GM04503 (cell line): Measurements from ENCODE around the gene THOC2.
A peak's percentile ranks its signal among the peaks of the same experiment; 100 is the strongest.
"Not testable (repeated sequence)": the region's sequence is repeated elsewhere in the genome, so short reads cannot be mapped to it uniquely, and the experiment has no call there.

ENCODE experiments used
- DNase-seq: peaks from one replicate; pipeline ENCODE4 v3.0.0-alpha.2; 2012; ENCODE audit warnings: low read depth

The THOC2 gene, protein sequence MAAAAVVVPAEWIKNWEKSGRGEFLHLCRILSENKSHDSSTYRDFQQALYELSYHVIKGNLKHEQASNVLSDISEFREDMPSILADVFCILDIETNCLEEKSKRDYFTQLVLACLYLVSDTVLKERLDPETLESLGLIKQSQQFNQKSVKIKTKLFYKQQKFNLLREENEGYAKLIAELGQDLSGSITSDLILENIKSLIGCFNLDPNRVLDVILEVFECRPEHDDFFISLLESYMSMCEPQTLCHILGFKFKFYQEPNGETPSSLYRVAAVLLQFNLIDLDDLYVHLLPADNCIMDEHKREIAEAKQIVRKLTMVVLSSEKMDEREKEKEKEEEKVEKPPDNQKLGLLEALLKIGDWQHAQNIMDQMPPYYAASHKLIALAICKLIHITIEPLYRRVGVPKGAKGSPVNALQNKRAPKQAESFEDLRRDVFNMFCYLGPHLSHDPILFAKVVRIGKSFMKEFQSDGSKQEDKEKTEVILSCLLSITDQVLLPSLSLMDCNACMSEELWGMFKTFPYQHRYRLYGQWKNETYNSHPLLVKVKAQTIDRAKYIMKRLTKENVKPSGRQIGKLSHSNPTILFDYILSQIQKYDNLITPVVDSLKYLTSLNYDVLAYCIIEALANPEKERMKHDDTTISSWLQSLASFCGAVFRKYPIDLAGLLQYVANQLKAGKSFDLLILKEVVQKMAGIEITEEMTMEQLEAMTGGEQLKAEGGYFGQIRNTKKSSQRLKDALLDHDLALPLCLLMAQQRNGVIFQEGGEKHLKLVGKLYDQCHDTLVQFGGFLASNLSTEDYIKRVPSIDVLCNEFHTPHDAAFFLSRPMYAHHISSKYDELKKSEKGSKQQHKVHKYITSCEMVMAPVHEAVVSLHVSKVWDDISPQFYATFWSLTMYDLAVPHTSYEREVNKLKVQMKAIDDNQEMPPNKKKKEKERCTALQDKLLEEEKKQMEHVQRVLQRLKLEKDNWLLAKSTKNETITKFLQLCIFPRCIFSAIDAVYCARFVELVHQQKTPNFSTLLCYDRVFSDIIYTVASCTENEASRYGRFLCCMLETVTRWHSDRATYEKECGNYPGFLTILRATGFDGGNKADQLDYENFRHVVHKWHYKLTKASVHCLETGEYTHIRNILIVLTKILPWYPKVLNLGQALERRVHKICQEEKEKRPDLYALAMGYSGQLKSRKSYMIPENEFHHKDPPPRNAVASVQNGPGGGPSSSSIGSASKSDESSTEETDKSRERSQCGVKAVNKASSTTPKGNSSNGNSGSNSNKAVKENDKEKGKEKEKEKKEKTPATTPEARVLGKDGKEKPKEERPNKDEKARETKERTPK (N-terminal part only)

DNA sequence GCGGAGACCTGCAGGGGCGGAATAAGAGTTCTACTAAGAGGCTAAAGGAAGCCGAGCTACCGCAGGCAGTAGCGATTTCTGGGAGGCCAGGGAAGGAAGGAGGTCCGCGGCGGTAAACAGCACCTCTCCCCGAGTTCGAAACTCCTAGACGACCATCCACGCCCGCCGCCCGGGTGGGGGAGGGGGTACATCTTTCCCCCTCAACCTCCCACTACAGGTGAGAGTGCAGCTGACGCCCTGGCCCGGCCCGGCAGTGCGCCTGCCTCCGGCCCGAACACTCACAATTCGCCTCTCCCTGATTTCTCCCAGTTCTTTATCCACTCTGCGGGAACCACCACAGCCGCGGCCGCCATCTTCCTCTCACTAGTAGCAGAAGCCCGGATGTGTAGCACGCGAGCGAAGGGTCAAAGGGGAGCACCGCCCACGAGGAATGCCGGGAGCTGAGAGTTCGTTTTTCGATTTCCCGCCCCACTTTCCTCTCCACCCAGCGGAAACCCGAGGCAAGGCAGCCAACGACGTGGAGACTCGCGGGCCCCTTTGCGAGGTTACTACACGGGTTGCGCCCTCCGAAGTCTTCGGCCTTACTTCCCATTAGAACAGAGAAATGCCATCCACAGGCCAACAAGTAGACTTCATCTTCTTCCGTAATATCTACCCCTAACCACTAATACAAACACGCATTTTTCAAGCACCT lies at the start of gene THOC2:
Gene THOC2 (minus strand): TSS at position 383 of the 694 bp plus-strand sequence. CDS start 30 bp downstream, at position 353.
- DNase-seq: peak; percentile 43

- not testable (repeated sequence) for DNase-seq
Observed at GRCh38 chrX:123781786-123782185, 48.9 kb upstream of the THOC2 start.

GRCh38 chrX:123779908-123780396 lies 47.1 kb upstream of the THOC2 start:
- DNase-seq: no peak

- DNase-seq: no peak
Observed at GRCh38 chrX:123773258-123773988, 40.6 kb upstream of the THOC2 start.

- DNase-seq: no peak
Observed at GRCh38 chrX:123771449-123772064, 38.7 kb upstream of the THOC2 start.

DNA sequence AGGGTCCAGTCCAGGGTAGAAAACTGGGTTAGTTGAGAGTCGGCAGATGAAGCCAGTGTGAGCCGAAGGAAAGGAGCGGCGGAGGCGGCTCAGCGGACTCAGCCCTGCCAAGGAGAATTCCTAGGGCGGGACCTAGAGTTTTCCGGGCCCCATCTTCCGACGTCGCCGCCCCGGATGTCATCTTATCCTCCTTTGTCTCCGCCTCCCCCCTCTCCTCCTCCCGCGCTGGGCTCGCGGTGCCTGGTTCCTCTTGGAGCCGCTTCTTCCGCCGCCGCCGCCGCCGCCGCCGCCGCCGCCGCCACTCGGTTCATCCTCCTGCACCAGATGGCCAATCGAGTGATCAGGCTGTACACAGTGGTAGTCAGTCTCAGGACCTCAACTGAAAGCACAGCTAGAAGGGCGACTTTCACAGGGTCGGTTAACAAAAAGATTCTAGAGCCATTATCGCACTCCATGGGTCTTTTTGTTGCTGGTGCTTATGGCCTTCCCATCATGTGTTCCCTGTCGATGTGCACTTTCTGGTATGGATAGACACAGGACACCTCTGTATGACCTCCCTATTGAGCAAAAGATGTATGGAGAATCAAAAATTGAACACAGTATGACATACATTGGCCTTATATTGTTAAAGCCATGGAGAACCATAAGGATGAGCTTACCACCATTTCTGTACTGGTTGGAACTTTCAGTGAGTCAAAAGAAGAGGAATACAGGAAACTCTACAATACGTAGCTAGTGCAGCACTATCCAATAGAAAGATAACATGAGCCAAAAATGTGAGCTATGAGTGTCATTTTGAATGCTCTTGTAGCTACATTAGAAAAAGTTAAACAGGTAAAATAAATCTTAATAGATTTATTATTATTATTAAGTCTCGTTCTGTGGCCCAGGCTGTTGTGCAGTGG lies 32.4 kb upstream of the THOC2 start:
- no peak for DNase-seq

DNA sequence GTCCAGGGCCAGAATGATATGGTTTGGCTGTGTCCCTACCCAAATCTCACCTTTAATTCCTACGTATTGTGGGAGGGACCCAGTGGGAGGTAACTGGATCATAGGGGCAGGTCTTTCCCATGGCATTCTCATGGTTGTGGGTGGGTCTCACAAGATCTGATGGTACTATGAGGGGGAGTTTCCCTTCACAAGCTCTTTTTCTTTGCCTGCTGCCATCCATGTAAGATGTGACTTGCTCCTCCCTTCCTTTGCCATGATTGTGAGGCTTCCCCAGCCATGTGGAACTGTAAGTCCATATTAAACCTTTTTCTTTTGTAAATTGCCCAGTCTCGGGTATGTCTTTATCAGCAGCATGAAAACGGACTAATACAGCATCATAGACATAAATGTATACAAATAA lies 27.0 kb upstream of the THOC2 start:
- DNase-seq: not testable (repeated sequence)

GRCh38 chrX:123757794-123758193 lies 24.9 kb upstream of the THOC2 start:
- DNase-seq: not testable (repeated sequence)

- DNase-seq: no peak
Observed at GRCh38 chrX:123756320-123756719, 23.5 kb upstream of the THOC2 start.

DNA sequence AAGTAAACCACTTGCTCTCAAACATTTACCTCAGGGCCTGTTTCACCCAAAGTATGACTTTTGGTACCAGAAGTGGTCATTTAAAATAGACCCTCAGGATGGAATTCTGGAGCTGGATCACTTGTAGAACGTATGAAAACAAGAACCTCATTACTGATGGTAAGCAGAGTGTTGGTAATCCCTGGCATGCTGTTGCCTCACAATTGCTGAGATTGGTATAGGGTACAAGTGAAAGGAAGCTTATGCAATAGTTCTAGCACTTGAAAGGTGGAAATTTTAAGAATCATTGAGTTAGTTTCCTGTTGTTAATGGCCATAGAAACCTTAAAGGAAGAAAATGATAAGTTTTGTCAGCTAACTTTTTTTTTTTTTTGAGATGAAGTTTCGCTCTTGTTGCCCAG lies 22.3 kb upstream of the THOC2 start:
- no peak for DNase-seq

GRCh38 chrX:123753656-123754350 lies 21.0 kb upstream of the THOC2 start:
- DNase-seq: no peak

- DNase-seq: no peak
Observed at GRCh38 chrX:123749643-123750042, 16.8 kb upstream of the THOC2 start.

- DNase-seq: no peak
Observed at GRCh38 chrX:123745511-123745910, 12.7 kb upstream of the THOC2 start.

DNA sequence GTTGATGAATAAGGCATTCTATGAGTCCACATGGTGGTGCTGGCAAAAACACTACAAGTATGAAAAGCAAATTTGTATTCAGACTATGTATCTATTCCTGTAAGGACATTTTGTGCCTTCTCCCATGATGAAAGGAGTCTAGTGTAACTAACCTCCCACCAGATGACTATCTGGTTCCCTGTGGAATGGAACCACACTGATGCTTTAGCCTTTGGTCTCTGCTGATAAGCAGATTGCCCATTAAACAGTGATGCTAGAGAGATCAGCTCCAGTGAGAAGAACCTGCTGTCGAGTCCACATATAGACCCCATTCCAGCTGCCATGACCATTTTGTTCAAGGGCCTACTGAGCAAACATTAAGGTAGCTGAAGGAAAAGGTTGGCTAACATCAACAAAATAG lies 10.5 kb upstream of the THOC2 start:
- no peak for DNase-seq

DNA sequence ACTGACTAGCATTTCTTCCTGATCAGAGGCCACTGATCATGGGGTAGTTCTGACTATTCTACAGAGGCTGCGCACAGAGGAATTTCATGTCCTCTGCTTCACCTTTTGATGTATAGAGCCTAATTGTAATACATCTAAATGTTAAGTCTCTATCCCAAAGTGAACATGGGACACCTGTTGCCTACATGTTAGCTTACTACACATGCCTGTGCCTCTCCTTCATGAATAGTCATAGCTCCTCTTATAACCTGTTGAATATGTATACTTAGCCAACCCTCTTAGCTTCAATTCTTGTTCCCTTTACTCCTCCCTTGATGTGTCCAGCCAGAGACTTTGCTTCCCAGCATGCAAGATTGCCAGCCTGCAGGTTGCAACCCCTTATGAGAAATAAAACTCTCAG lies 9.6 kb upstream of the THOC2 start:
- no peak for DNase-seq

- DNase-seq: no peak
Observed at GRCh38 chrX:123740536-123740935, 7.7 kb upstream of the THOC2 start.

DNA sequence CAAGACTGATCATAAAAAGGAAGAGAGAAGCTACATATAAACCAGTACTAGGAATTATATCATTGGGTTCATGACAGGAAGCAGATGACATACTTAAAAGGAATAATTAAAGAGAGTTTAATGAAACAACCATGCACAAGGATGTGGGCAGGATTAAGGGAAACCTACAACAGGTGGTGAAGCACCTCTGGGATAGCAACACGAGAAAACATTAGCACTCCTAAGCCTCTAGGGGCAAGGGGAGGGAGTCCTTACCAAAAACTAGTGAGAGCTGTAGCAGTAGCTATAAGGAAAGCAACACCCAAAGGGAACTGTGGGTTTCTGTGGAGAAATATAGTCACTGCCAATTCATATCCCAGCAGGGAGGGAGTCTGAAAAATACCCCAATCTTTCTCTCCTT lies 7.2 kb upstream of the THOC2 start:
- DNase-seq: no peak

- no peak for DNase-seq
Observed at GRCh38 chrX:123739474-123739873, 6.6 kb upstream of the THOC2 start.
